ENCODE results near the gene SURF4. TPM values are rescaled to one million over a fixed set of nuclear protein-coding genes. Genes with fewer than 3 reads are reported as not detected.
"Not testable (repeated sequence)": the region's sequence is repeated elsewhere in the genome, so short reads cannot be mapped to it uniquely, and the experiment has no call there.

Gene SURF4
- total RNA-seq, 1 experiment from 2014 or later, result 286 TPM

DNA sequence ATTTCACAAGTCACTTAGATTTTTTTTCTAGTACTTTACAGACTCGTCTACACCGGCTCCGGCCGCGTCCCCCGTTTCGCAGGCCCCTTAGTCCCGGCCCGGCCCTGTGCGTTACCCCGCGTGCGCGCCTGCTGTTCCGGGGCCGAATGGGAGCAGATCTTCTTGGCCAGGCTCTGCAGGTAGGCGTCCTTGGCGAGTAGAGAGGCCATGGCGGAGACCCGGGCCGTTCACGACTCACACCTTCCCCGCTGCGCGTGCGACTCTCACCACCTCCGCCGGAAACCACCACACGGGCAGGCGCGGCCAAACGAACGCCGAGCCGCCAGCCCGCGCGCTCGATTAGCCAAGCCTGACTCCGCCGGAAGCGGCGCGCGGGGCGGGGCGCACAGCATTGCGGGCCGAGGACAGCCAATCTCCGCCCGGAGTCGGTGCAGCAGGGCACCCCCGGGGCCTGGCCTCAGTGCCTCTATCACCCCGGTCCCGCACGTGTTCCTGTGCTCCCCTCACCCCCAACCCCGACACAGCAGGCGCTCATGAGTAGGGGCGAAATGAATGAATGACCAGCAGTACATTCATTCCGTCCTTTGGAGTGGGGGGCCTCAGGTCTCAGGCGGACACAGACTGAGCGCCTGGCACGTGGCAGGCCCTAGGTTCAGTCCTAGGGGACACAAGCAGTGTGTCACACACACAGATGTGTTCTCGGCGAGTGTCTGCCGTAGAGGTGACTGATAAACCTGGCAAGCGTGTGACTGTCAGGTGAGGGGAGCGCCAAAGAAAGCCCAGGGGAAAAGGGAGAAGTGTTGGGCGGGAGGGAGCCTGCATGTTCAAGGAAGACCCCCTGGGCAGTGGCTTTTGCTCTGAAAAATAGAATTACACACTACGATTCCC is 39.7 kb downstream of the SURF4 start, which contains the start of gene SURF6:
TSS of gene SURF6 (minus strand) at position 265 of the 888 bp plus-strand sequence. CDS start at position 209, 56 bp downstream.
- DNase-seq (ENCODE audit: low read depth), result peak; percentile 91

DNA sequence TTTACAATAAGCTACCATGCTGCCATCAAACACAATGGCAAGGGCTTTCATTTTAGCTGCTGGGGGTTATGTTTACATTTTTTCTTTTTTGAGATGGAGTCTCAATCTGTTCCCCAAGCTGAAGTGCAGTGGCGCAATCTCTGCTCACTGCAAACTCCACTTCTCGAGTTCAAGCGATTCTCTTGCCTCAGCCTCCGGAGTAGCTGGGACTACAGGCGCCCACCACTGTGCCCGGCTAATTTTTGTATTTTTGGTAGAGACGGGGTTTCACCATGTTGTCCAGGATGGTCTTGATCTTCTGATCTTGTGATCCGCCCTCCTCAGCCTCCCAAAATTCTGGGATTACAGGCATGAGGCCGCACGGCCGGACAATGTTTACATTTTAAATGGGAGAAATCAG is 41.0 kb downstream of the SURF4 start:
- DNase-seq (ENCODE audit: low read depth), result not testable (repeated sequence)

DNA sequence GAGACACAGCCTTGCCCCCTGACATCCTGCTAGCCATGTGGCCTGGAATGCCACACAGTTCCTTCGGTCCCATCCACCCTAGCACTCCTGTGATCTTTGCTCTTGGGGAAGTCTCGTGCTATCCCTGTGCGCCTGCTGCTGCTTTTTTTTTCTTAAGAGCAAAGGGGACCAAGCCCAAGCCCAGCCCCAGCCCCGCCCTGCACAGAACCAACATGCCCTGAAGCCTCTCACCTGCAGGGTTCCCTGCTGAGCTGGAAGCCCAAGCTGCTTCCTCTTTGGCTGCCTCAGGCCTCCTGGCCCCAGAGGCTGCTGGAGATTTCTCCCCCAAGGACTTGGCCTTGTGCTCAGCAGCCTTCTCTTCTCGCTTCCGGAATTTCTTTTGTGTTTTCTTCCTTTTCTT is 41.7 kb downstream of the SURF4 start:
- no peak for DNase-seq (ENCODE audit: low read depth)

DNA sequence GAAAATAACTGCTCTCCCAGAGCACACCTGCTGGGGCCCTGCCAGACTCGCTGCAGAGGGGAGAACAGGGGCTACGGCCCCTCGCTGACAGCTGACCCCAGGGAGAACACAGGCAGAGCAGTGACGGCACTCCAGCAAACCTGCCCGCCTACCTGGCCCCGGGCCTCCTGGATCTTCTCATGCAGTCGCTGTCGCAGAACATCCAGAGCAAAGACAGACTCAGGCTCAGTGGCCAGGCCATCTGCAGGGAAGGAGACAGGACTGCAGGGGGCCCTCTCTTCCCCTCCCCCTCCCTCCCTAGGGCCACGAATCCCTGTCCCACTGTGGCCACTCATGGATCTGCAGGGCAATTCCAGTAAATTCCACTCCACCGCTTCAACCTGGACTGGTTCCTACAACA is 42.3 kb downstream of the SURF4 start:
- DNase-seq (ENCODE audit: low read depth), result no peak

DNA sequence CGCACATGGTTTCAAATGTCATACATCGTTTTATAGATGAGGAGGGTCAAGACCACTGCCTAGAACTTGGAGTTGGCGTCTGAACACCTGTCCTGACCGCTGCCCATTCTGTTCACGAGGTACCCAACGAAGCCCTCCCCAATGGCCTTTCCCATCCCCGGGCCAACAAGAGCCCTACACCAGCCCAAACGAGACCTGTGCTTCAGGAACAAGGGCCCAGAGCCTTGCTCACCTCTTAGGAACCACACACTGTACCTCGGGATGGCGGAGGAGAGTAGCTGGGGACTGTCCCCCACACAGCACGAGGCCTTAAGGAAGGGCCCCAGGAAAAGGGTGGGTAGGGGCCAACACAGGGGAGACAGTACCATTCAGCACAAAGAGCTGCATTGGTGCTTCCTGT is 42.8 kb downstream of the SURF4 start:
- DNase-seq (ENCODE audit: low read depth), result no peak

DNA sequence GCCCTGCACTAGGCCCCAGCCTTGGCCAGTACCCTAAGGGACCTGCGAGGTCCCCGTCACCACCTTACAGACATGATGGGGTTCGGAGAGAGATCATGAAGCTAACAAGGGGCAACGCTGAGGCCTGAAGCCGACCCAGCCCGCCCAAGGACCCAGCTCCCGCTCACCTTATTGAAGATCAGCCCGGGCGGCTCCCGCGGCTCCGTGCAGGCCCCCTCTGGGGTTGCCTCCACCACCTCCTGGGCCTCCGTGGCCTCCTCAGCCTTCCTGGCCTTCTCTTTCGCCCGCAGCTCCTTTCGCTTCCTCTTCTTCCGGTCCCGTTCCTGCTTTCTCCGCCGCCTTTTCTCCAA is 43.5 kb downstream of the SURF4 start:
- DNase-seq (ENCODE audit: low read depth), result no peak

DNA sequence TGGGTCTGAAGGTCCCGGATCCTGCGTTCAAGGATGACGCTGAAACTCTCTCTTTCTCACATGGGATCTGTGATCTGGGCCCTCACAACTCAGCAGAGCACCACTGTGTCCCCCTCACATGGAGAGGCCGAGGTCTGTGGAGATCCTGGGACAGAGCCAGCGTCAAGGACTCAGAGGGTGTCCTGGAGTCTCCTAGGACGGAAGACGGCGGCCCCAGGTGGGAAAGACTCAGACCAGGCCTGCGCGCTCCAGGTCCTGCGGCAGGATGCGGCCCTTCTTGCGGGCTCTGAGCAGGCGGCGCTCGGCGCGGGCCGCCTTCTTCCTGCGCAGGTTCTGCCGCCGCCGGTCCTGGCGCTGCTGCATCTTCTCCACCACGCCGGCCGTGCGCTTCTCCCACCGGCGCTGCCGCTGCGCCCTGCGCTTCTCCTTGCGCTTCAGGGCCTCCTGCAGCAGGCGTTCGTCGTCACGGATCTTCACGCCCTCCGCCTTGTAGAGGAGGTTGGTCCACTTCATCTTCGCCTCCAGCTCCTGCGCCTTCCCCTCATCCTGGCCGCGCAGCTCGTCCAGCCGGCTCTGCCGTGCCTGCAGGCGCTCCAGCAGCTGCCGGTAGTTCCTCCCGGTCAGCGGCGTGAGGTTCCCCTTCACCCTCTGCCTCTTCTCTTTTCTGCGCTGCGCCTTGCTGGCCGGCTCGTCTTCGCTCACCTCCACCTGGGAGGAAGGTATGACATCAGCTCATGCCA is 44.0 kb downstream of the SURF4 start:
- no peak for DNase-seq (ENCODE audit: low read depth)

DNA sequence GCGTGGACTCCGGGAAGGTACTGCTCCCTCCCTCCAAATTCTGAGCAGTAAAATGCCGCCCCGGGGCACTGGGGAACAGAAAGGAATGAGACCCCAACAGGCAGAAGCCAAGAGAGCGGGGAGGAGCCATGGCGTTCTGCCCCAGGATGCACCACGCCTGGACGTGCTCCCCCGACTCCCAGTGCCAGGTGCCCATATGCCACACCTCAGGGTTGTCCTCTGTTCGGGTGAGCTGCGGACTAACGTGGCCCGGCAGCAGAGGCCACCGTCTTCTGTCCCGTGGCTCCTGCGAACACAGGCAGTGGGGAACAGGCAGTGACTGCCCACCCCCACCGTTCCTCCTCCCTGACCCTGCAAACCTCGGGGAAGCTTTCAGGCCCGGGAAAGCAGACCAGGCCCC is 44.6 kb downstream of the SURF4 start:
- DNase-seq (ENCODE audit: low read depth), result no peak

DNA sequence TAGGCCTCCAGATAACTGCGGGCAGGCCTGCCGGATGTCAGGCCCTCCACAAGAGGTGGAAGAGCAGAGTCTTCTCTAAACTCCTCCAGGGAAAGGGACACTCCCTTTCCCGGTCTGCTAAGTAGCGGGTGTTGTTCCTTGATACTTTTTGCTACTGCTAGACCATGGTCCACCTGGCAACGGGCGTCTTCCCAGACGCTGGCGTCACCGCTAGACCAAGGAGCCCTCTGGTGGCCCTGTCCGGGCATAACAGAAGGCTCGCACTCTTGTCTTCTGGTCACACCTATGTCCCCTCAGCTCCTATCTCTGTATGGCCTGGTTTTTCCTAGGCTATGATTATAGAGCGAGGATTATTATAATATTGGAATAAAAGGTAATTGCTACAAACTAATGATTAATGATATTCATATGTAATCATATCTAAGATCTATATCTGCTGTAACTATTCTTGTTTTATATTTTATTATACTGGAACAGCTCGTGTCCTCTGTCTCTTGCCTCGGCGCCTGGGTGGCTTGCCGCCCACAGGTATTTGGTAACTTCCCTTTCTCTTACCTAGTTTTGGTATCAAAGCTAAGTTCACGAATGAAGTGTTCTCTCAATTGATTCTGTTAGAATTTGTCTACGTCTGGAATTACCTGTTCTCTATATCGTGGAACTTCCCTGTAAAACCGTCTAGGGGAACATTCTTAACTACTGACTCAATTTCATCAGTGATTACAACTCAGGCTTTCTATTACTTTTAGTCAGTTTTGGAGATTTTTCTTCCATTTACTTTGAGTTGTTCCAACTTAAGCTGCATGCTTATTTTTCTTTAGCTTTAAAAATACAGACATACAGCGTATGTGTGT is 46.3 kb downstream of the SURF4 start:
- DNase-seq (ENCODE audit: low read depth), result peak; percentile 44

DNA sequence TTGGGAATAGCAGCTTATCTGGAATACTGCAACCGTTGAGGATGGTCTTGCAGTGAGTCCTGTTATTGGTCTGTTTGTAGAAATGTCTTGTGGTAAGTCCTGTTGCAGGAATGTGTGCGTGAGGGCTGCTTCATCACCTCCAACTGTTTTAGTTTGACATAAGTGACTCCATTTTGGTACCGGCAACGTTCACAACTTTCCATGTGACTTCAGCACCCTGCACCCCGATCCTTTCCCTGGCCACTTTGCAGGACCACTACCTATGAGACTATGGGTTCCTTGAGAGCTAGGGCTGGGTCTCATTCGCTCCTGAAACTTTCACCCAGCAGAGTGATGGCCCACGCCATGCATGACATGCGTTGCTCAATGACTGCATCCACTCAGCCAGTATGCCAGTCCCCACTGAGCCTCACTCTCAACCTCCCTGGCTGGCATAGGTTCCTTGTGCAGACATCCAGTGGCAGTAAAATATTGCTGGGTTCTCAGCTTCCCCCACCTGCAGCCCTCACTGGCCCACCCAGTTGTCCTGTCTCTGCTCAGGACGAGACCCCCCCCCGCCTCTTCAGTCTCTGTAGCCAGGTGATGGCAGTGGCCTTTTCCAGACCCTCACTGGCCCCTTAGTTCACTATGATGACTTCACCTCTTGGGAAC is 47.9 kb downstream of the SURF4 start:
- DNase-seq (ENCODE audit: low read depth), result no peak

DNA sequence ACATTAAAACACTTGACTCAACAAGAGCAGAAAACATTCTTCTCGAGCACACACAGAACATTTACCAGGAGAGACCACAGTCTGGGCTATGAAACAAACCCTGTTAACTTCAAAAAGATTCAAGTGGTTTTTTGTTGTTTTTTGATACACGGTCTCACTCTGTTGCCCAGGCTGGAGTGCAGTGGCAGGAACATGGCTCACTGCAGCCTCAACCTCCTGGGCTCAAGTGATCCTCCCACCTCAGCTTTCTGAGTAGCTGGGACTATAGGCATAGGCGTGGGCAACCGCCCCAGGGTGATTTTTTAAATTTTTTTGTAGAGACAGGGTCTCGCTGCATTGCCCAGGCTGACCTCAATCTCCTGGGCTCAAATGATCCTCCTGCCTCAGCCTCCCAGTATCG is 48.8 kb downstream of the SURF4 start:
- DNase-seq (ENCODE audit: low read depth), result not testable (repeated sequence)

DNA sequence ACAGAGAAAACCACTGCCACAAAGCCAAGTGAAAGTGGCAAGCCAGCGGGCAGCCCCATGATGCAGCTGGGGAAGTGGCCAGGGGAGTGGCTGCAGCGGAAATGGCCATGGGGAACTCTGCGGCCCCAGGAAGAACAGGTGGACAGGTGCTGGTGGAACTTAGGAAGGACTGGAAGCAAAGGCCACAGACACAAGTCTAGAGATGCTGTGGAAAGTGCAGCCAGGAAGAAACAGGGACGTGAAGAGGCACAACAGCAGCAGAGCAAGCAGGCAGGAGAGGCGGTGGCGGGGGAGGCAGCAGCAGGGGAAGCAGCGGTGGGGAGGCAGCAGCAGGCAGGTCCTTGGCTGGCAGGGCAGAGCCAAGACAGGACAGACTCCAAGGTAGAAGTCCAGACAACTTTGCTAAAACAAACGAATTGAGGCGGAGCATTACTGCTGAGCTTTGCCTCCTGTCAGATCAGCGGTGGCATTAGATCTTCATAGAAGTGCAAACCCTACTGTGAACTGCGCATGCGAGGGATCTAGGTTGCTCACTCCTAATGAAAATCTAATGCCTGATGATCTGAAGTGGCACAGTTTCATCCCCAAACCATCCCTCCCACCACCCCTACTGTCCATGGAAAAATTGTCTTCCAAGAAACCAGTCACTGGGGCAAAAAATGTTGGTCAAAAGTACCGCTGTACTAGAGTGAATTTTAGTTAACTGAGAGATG is 51.7 kb downstream of the SURF4 start:
- no peak for DNase-seq (ENCODE audit: low read depth)

DNA sequence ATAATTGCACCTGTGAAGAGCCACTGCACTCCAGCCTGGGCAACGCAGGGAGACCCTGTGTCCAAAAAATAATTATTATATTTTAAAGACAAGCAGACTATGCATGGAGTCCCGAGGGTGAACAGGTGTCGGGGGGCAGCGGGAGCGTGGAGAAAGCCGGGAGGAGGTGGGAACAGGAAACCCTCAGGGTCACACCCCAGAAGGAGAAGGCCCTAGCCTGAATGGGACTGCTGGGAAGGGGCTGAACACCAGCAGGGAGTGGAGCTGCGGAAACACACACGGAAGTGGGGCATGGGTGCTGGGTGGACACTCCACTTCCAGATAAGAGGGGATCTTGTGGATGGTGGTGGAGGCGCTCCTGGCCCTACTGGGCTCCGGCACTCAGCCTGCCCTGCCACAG is 52.6 kb downstream of the SURF4 start:
- no peak for DNase-seq (ENCODE audit: low read depth)

DNA sequence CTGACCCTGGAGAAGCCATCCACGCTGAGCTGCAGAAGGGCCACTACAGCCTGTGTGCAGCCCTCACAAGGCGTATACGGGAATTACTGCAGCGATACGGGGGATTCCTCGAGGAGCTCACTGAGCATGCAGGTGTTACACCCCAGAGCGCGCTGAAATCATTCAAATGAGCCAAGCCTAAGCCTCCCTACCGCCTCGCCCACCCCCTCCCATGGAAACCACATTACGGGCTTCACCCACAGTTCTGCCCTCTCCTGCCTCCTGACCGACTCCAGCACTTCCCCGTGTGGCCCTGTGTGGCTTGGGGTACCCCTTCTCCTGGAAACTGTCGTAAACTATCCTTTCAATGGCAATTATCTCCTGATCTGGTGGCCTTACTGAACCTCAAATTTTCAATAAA is 53.2 kb downstream of the SURF4 start:
- DNase-seq (ENCODE audit: low read depth), result no peak

DNA sequence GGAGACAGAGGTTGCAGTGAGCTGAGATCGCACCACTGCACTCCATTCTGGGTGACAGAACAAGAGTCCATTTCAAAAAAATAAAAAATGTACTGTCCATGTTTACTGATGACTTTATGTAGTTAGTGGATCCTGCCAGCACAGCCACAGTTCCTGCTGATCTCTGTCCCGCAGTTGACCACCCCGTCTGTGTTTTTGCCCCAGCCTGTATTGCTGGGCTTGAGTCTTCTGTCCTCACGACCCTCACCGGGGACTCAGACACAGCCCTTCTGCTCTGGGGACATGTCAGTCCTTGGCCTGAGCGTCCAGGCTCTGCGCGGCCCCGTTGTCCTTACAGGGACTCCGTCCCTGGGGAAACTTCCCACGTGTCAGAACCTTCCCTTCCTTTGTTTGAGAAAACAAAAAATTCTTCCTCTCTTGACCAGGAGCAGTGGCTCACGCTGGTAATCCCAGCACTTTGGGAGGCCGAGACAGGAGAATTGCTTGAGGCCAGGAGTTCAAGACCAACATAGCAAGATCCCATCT is 54.4 kb downstream of the SURF4 start:
- no peak for DNase-seq (ENCODE audit: low read depth)

DNA sequence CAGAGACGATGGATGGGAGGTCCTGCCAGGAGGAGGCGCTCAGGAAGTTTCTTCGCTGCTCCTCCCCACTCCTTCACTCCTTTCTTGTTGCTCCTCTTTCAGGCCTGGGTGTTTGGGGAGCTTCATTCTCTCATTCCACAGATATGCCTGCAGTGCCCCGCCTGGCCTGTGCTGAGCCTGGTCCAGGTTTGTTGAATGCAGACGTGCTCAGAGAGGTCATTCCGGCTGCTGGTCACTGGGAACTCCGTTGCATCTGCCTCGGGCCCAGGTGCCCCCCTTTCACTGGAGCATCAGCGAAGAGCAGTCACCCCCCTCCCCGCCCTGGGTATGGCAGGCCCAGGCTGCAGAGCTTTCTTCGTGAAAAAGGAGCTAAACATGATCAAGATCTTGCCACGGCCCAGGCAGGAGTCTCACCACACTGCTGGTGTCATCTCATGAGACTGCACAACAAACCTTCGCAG is 55.4 kb downstream of the SURF4 start:
- no peak for DNase-seq (ENCODE audit: low read depth)

DNA sequence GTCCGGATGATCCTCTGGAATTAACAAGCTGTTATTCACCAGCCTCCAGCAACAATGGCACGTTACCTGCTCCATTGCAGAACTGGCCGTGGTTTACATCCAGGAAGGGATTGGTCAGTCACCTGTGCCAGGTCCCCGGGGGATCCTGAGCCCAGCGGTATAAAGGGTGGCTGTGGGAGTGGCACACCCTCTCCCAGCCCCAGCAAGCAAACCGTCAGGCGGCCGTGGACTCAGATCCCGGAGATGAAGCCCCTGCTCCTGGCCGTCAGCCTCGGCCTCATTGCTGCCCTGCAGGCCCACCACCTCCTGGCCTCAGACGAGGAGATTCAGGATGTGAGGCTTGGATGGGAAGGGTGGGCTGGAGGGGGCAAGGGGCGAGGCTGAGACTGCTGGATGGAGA is 58.3 kb downstream of the SURF4 start:
- not testable (repeated sequence) for DNase-seq (ENCODE audit: low read depth)

DNA sequence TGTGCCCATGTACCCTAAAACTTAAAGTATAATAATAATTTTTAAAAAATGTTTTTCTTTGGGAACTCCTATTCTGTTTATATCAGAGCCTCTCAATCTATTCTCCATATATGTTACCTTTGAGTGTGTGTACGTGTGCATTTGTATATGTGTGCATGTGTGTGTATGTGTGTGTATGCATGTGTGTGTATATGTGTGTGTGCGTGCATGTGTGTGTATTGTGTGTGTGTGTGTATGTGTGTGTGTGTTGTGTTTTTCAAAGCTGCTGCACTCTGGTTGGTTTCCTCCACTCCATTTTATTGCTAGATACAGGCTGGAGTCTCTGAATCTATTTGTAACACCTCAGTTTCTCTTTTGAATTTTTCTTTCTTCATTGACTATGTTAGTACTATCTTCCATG is 59.9 kb downstream of the SURF4 start:
- DNase-seq (ENCODE audit: low read depth), result no peak
